ENCODE results near the gene CCNQ.

The CCNQ gene

DNA sequence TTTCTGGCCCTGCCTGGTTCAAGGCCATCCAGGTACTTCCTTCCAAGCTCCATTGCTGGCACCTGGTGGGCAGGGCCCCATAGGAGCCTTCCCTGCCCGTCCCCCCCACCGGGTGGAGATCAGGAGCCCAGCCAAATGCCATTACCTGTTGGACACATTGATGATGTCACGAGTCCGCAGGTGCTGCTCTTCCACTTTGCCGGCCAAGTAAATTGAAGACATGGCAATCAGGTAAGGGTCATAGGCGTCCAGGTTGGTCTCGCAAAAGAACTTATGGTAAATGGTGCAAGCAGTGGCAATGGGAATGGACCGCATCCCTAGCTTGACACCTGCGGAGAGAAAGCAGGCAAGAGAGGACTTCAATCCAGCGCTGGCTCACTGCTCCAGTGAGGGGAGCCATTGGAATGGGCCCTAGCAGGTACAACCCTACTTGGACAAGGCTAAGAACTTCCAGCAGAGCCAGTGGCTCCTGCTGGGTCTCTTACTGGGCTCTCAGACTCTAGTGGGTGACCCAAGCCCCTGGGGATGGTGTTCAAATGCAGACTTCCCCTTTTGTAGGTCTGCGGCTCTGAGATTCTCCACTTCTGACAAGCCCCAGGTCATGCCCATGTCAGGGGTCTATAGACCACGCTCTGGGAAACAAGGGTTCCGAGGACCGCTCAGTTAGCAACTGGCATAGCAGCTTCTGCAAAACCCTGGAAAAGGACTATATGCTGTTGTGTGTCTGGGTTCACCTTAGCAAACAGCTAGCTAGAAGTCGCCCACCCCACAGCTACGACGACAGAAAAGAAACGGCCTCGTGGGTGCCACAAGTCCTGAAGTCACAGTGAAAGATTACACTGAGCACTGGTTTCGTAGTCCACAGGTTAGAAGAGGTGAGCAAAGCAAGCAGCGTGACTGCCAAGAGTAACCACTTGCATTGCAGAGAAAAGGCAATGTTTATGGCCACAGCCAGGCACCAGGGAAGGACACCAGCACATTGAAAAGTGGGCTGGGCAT lies 2.8 kb downstream of the CCNQ start:
- no peak for DNase-seq

DNA sequence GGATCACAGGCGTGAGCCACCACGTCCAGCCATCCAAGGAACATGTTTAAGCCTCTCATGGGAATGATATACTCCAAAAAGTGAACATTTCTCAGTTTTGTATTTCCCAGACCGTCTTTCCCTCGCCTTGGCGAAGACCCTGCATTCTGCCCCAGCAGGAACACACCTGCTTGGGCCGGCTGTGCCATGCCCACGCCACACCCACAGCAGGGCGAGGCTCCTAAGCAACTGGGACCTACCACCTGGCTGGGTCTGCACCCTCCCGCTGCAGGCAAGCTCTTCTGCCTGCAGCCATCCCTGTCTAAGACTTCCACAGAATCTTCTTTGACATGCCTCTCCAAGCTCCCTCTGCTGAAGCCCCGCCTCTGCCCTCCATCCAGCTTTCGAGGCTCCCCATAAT lies 3.6 kb downstream of the CCNQ start:
- no peak for DNase-seq

DNA sequence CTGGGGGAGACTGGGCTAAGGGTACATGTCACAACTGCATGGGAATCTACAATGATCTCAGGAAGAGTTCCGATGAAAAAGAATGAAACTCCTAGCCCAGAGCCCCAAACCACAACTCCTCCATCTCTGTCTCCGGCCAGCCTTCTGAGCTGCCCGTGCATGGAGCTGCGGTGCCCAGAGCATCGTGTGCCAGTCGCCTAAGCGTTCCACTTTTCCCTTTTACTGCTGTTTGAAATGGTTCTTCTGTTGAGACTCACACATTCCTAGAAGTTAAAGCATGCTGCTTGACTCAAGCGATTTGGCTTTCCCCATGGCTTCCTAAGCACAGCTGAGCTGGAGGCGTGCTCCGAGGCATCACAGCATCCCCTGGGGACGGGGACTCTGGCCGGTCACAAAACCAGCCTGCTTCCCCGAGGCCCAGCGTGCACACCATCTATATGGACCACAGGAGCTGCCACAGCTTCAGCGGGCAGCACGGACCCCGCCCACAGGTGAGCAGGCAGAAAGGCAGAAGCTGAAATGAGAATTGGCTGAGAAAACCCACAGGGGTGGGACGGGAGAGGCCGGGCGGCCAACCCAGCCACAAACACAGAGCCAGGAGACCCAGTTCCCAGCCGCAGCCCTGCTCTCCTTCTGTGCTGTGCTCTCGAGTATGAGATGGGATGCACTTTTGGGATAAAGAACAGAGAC lies 5.0 kb downstream of the CCNQ start:
- no peak for DNase-seq

DNA sequence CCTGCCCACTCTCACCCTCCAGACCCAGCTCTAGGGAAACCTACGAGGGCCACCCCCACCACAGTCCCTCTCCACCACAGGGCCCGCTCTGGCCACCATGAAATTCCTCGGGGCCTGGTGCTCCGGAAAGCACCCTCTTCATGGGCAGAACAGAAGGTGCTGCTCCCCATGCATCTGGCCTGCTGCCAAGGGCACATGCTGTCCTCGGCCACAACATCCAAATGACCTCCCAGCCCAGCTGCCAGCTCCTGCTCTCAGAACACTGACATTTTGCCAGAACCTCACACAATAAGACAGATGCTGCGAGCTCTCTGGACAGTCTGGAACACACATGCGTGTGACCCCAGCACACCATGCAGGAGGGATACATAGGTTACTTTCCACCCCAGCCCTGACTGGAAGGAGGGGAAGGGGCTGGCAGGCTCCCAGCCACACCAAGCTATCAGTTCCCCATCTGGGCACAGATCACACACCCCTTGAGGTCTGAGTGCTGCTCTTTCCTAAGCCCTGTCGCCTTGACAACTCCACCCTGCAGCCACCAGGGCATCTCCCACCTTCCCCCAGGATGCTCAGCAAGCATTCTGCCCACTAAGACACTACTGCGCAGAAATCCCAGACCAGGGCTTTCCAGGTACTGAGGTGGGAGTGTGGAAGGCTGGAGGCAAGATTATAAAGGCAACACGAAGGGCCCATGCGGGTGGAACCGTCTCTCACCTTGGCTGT lies 5.8 kb downstream of the CCNQ start:
- DNase-seq = no peak

DNA sequence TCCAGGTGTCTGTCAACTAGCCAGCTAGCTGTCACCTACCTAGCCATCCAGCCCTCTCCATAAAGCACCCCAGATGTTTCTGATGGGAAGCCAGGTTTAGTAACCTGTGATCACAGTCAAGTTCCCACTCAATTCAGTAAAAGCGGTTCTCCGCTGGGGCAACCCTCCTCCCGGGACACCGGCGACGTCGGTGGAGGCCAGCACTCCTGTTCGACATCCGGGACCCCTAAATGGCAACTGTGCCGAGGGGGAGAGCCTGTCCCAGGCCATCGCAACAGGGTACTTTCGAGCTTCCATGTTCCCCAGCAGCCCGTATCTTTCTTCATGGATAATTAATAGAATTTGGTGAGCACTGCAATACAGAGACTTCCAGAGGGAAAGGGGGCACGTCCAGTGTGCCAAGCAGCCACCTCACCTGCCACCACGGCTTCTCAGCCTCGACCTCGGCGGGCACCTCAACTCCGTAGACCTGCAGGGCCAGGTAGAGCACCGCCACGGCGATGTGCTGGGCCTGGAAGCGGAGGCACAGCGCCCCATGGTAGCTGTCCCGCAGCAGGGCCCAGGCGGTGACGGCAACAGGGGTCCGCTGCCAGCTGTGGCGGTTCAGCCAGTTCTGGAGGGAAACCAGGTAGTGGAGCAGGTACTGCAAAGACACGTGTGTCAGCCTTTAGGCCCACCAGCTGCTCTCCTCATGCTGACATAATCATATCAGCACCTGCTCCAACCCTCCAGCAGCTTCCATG lies 6.7 kb downstream of the CCNQ start:
- no peak for DNase-seq

DNA sequence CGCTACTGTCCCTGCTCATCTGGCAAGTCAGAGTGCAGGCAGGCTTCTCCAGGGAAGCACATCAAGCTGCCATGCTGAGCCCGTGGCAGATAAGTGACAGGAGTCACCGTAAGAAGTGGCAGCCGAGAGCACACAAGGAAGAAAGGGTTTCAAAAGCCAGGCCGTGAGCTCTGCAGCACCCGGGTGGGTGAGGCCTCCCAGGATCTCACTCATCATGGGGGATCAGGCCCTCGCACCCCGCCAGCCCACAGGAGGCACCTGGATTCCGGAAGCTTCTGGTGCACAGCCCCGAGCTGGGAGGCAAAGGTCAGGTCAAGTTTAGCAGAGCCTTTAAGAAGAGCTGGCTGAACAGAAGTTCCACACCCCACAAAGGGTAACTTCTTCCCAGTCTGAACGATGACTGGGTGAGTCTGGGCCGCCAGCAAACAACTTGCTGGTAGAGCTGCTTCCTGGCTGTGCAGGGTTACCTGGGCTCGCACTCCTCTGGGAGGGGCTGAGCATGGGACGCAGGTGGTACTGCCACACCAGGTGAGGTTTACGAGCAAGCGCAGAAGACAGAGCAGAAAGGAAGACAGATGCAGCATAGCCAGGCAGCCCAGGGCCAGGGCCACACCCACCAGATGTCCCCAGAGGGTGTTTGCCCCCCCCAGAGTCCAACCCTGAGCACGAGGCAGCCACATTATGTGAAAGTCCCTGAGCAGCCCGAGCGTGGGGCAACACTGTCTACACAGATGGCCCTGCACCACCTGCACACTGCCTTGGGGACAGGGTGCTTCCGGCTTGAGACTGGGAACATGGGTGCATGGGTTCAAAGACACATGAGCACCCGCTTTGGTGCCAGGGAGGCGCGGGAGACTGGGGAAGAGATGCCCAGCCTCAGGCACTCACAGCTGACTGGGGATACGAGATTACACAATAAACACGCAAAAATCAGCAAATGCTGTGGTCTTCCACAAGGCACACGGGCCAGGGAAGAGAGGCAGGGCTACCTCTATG lies 7.7 kb downstream of the CCNQ start:
- no peak for DNase-seq

DNA sequence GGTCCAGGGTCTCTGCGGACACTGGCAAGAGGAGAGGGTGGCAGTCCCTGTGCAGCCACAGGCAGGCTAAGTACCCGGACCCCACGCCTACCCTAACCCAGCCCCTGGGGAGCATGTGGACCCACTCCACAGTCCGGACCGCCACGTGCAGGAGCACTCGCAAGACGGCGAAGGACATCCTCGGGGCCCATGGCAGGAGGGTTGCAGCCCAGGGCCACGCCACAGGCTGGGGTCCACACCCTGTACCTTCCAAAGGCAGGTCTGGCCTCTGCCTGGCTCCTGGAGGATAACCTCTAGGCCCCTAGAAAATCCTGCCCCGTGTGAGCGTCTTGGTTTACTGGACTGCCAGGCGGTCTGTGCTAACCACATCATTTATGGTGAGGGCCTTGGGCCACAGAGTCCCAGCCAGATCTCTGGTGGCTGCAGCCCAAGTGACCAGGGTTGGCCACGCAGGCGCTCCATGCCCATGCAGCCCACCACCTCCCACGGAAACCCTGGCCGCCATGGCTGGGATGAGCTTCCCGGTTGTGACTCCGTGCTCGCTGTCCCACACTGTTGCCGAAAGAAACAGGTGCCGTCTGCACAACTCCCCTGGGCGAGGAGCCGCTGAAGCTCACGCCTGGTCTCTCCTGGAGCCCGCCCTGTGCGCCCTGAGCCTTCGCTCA lies 10.0 kb downstream of the CCNQ start:
- DNase-seq = no peak

DNA sequence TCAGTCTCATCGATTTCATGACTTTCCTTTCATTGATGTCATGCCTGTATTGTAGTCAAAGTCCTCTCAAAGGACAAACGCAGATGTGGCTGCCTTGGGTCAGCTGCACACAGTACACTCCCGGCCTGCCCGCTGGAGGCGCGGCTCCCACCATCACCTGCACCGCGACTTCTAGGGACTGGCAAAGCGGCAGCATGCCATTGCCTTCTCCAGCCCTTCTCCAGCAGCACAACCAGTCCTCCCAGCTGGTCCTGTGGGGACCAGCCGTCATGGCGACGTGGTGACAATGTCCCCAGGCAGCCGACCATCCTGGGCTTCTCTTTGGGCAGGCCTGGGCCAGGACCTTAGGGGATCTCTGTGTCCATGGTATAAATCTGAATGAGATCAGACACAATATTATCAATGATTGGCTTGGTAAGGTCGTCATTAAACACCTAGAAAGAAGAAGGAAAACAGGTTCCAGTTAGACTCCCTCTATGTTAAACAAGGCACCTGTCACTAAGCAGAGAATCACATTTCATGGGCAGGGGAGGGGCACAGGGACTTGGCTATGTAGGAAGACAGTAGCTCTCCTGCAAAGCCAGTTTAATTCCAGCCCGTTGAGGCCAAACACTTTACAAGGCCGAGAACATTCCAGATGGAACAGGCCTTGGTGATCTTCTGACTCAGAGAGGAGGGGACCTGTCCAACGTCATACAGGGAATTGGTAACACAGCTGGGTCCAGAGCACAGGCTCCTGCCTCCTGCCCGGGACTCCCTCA lies 10.7 kb downstream of the CCNQ start:
- no peak for DNase-seq

DNA sequence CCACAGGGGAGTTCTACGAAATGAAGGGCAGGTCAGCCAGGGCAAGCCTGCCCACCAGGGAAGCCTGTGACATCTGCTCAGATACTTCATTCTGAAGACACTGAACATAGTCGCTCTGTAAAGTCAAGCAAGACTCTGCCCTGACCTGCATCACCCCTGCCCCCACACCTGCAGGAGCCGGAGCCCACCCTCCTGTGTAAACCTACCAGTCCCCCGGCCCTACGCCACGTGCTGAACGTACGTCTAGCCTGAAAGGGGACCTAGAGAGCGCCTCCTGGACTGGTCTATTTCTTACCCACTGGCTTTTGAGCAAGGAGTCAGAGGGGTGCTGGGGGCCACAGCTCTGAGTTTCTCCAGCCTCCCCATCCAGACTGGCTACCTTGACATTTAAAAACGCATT lies 11.6 kb downstream of the CCNQ start:
- DNase-seq = no peak

DNA sequence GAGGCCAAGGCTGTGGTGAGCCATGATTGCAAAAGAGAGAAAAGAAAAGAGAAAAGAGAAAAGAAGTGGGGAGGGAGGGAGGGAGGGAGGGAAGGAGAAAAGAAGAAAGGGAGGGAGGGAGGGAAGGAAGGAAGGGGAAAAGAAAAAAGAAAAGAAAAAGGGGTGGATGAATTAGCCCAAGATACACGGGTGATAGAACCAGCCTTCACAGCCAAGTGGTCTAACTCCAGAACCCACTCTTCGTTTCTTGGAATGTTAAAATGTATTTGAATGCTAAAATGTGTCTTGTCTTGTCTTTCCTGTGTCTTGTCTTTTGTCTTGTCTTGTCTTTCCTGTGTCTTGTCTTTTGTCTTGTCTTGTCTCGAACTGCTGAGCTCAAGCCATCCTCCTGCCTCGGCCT lies 13.1 kb downstream of the CCNQ start:
- DNase-seq = no peak

DNA sequence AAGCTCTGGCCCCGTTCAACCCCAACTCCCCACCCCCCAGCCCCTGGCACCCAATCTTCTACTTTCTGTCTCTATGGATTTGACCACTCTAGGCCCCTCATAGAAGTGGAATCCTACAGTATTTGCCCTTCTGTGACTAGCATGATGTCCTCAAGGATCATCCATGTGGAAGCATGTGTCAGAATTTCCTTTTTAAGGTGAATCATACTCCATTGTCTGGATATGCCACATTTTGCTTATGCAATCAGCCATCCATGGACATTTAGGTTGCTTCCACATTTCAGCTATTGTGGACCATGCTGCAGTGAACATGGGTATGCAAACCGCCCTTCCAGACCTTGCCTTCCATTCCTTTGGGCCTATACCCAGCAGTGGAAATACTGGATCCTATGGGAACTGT lies 15.5 kb downstream of the CCNQ start:
- DNase-seq = no peak

DNA sequence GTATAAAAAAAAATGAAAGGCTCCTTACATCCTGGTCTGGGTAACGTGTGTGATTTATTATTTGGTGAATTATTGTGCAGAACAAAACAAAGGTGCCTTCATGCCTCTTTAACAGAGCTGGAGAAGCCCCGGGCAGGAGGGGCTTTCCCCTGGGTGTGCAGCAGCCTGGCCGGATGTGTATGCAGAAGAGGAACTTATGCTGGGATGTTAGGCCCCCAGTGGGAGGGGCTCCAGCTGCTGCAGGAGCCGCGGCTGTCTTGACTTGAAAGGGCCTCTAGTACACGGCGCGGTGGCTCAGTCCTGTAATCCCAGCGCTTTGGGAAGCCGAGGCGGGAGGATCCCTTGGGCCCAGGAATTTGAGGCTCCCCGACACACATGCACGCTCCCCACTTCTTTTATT lies 16.0 kb downstream of the CCNQ start:
- peak; percentile 52 to 56 for DNase-seq

DNA sequence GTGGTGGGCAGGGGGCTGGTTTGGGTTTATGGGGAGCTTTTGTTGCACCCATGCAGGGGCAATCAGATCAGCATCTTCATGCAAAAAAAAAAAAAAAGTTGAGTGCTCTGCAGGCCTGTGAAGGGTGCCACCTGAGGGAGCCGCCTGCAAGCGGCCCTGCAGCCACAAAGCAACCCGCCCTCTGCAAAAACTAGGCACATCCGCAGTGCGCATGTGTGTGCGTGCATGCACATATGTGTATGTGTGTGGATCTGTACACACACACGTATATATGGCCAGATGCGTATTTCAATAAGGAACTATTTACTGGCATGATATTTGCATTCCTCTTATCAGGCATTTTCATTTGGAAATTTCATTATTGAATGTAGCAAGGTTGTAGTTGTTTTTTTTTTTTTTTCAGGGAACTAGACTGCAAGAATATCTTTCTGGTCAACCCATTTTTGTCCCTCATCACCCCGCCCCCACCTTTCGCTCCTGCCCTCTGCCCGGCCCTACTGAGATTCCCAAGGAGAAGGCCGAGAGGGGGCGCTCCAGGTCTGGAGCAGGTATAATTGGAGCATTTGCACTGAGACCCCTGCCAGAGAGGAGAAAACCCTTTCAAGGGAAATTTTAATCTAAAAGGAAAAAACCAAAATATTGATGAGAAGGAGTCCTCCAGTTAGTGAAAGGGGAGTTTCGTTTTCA lies 18.1 kb downstream of the CCNQ start:
- DNase-seq = no peak

DNA sequence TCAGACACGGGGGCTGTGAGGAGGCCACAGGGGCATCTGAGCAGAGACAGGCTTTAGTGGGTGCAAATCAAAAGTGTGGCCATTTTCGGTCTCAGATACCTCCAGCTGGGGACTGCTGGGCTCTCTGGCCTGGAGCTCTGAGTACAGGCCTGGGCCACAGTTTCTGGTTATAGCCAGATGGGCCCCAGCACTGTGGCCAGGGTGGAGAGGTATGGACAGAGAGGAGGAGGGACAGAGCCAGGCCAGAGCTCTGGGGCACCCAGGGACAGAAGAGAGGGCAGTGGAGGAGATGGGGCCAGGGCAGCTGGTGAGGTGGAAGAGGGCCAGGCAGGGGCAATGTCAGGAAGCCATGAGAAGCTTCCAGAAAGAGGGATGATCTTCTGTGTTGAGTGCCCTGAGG lies 20.1 kb downstream of the CCNQ start:
- no peak for DNase-seq

DNA sequence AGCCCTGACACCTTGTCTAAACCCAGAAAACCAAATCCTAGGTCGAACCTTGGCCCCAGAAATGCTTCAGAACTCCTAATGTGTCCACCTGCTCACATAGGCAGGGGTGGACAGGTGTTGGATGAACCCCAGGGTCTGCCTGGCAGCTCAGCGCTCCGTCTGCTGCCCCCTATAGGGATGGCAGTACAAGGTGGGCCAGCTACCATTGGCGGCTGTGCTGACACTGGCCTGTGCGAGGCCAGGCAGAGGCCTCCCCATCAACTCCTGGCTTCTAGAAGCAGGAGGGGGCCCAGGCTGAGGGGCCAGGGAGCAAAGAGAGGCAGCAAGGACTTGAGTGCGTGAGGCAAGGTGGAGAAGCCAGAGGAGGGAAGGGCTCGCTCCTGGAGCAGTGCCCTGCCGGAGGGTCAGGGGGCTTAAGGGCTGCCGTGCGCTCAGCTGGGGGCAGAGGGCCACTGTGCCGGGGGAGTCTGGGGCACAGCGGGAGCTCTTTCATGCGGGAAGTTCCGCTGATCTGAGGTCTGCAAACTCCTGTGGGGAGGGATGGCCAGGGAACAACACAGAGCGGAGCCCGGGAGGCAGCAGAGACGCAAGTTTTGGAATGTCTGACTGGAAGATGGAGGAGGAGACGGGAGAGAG lies 20.6 kb downstream of the CCNQ start:
- no peak for DNase-seq

DNA sequence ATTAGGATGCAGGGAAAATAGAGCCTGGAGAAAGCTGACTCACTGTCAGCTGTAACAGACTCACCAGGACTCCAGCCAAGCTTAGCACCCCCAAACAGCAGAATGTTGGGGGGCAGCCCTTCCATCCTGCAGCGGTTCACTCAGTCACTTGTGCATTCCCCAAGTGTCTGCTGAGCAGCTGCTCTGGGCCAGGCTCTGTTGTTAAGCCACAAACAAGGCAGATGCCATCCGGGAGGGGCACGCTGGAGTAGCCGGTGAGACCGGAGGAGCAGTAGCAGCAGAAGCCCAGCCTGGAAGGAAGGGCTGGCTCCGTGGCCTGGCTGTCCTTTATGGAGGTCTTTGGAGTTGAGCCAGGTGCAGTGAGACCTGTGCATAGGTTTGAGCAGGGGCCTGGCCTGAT lies 22.0 kb downstream of the CCNQ start:
- DNase-seq = no peak

DNA sequence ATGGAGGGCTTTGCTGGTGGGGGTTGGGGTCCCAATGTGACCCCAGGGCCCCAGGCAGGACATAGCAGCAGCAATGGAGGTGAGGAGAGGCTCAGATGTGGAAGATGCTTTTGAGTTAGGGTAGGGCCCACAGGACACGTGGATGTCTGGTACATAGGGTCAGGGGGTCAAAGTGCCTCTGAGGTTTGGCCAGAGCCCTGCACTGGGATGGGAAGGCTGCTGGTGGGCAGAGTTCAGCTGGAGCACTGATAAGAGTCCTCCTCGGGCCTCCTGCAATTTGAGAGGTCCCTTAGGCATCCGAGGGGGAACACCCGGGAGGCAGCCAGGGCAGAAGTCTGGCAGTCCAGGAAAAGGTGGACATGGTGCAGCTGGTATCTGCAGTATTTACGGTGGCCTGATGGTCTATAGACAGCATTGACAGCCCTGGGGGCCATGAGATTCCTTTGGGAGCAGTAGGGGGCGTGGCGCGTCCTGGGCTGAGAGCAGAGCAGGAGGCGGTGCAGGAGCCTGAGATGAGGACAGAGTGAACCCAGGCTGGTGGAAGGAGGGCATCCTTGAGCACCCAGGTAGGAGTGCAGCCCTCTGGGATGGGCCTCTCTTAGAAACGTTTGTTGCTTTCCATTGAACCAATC lies 22.6 kb downstream of the CCNQ start:
- DNase-seq = no peak

DNA sequence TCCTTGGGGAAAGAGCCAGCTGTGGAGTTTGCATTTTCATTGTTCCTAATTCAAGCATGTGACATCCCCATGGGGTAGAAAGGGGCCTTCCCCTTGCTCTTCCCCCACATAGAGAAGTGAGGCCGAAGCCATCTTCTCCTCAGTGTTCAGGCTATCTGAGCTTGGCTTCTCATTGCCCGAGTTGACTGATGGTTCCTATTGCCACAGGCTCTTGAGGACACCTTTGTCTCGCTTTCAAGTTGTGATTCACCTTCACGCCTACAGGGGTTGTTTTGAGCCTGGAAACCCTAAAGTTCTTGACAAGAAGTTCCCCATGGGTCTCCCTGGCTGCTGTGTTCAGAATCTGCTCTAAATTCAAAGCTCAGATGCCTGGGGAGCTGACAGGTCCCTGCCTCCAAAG lies 25.0 kb downstream of the CCNQ start:
- DNase-seq = peak; percentile 17 to 43

DNA sequence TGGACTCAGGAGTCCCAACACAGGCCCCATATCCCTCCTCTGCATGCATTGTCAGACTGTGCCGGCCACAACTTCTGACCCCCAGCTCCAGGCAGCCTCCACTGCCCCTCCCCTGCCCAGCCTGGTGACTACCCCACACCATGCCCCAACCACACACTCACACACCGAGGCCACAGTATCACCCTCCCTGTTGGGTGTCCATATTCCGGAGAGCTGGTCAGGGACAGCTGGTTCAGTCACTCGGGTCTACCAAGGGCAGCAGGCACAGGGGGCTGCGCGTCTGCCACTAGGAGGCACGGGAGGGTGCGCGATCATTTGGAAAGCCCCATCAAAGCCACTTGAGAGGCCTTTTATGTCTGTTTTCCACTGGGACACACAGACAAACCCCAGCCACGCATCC lies 26.3 kb downstream of the CCNQ start:
- no peak for DNase-seq
